BJ (cell line): ENCODE results near the gene NUP62. TPM values are rescaled to one million over a fixed set of nuclear protein-coding genes. Genes with fewer than 3 reads are reported as not detected.

Experiments
- CTCF ChIA-PET: fragments of 350-600 bp; formaldehyde crosslinking; extraction: SDS; loops from one replicate; lab custom pipeline; 2021; ENCODE audit warnings: antibody characterized with exemption, inconsistent platforms; lab: Yijun Ruan, JAX
- POLR2A ChIA-PET: fragments of 300-600 bp; sonication (Branson Sonifier 250); formaldehyde crosslinking; extraction: SDS; loops from one replicate; lab custom pipeline; 2021; ENCODE audit warnings: antibody characterized with exemption; lab: Charles Lee
- DNase-seq: peaks from one replicate; pipeline ENCODE4 v3.0.0-alpha.2; 2011; ENCODE audit warnings: low read depth
- H3K27me3 ChIP-seq: 2 replicates; pipeline ENCODE4 v1.6.0; 2011; ENCODE audit warnings: low read length; ENCODE audit not compliant: control insufficient read depth, insufficient read depth
- H3K36me3 ChIP-seq: 2 replicates; pipeline ENCODE4 v1.5.1; 2011; ENCODE audit warnings: low read length; ENCODE audit not compliant: control insufficient read depth, insufficient read depth
- H3K4me3 ChIP-seq: 2 replicates; pipeline ENCODE4 v1.5.1; 2011; ENCODE audit warnings: low read depth, mild to moderate bottlenecking, control low read depth, low read length
- polyA plus RNA-seq: library from polyadenylated mRNA; depleted of rRNA; stranded (reverse); fragments of >200 nt; gene quantifications from 2 replicates; pipeline ENCODE4 v1.2.3, GENCODE V29; 2011
- TF ChIP-seq, protein P1 (sequence below): IDR thresholded peaks from 2 replicates; pipeline ENCODE4 v1.5.1; 2011; ENCODE audit warnings: low read depth, mild to moderate bottlenecking, control low read depth, inconsistent platforms, low read length, moderate library complexity; ENCODE audit not compliant: insufficient read depth

The NUP62 gene
- polyA plus RNA-seq, 1 experiment, result 15.1 TPM

DNA sequence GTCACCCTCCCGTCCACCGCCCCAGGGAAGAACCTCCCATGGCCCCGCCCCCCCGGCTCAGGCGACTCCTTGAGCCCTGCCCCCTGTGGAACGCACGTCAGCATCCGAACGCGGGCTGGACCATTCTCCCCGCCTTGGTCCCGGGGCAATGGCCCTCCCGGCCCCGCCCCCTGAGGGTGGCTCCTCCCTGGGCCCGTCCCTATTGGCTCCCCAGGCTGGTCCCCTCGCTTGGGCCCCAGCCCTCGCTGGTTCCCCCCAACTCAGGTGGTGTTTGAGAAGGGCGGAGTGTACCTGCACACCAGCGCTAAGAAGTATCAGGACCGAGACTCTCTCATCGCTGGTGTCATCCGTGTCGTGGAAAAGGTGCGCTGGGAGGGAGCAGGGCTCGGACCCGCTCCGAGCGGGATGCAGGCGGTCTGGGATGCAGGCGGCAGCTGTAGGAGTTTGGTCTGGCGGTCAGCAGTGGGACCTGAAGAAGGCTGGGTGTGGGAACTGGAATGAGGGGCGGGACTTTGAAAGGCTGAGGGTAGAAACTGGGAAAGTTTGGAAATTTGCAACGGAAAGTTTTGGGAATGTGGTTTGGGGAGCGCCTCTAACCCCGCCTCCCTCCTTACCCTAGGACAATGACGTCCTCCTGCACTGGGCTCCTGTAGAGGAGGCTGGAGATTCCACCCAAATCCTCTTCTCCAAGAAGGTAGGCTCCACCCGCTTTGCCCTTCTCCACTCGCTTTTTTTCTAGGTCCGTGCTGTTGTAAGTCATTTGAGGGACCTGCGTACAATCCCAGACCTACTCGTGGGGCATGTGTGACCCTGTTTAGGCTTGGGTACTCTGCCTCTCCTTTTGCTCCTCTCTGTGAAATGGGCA is 51.2 kb downstream of the NUP62 start:
- TF ChIP-seq, protein P1, sequence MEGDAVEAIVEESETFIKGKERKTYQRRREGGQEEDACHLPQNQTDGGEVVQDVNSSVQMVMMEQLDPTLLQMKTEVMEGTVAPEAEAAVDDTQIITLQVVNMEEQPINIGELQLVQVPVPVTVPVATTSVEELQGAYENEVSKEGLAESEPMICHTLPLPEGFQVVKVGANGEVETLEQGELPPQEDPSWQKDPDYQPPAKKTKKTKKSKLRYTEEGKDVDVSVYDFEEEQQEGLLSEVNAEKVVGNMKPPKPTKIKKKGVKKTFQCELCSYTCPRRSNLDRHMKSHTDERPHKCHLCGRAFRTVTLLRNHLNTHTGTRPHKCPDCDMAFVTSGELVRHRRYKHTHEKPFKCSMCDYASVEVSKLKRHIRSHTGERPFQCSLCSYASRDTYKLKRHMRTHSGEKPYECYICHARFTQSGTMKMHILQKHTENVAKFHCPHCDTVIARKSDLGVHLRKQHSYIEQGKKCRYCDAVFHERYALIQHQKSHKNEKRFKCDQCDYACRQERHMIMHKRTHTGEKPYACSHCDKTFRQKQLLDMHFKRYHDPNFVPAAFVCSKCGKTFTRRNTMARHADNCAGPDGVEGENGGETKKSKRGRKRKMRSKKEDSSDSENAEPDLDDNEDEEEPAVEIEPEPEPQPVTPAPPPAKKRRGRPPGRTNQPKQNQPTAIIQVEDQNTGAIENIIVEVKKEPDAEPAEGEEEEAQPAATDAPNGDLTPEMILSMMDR, result no peak
- Histone ChIP-seq H3K4me3 (peak overlapping the region; percentile 83), H3K27me3 (no peaks in the 10 kb centered on the region), H3K36me3 (peaks cover 27% of the 10 kb centered on the region)
- POLR2A ChIA-PET, result interaction anchor here (1.0 kb wide), 1 partner anchor 50 kb away, joined by 3 read pairs; no protein-coding TSS in a partner anchor
- CTCF ChIA-PET, result no interaction called here
- peak; percentile 72 for DNase-seq

DNA sequence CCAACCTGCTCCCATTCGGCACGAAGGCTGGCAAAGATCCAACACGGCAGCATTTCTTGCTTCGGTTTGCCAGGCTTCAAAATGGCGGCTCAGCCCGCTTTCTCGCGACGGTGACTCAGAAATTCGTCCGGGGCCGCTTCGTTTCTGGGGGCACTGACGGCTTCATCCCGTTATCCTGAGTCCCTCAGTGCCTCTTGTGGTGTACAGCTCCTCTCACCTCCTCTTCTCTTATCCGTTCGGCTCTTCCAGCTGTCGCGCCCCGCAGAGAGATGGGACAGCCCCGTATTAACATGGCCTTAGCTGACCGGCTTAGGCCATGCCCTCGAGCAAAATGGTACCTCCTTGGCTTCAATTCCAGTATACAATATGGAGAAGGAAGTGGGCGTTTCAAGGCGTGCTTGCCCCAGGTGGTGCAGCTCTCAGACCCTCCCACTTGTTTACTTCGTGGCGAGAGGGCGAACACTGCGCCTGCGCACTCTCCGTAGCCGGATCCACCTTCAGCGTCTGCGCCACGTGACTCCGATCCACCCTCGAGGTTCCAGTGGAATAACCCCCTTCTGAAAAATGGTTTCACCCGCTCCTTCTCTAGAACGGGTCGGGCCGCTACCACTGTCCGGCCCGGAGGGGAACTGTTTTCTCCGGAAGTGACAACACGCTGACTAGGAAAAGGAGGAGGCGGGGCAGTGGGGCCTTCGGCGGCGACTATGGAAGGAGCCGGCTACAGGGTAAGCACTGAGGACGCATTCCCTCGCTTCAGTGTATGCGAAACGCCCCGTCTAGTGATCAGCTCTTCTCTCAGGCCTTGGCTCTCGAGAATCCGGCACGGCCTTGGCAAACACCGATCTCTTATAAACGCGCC is 52.1 kb downstream of the NUP62 start, which contains the start of the genes AKT1S1 and TBC1D17:
AKT1S1 (minus strand) TSS at position 336 of the 859 bp plus-strand sequence. CDS start 4,060 bp downstream, outside the sequence.
TBC1D17 (plus strand) TSS at position 683 of the 859 bp plus-strand sequence; CDS start at position 705, 22 bp downstream.
- Histone ChIP-seq H3K27me3 (no peaks in the 10 kb centered on the region), H3K36me3 (peaks cover 20% of the 10 kb centered on the region), H3K4me3 (peak within 1 kb of the TSS; percentile 83)
- DNase-seq, result peak; percentile 99
- CTCF ChIA-PET, result interaction anchor here (0.8 kb wide), 1 partner anchor 9 kb away, joined by 3 read pairs; no protein-coding TSS in a partner anchor
- TF ChIP-seq, protein P1, result no peak
- POLR2A ChIA-PET, result interaction anchor here (0.6 to 1.2 kb wide), 5 partner anchors 12 to 201 kb away, joined by 3 to 4 read pairs (median 3); partner anchors contain the start of gene PTOV1

DNA sequence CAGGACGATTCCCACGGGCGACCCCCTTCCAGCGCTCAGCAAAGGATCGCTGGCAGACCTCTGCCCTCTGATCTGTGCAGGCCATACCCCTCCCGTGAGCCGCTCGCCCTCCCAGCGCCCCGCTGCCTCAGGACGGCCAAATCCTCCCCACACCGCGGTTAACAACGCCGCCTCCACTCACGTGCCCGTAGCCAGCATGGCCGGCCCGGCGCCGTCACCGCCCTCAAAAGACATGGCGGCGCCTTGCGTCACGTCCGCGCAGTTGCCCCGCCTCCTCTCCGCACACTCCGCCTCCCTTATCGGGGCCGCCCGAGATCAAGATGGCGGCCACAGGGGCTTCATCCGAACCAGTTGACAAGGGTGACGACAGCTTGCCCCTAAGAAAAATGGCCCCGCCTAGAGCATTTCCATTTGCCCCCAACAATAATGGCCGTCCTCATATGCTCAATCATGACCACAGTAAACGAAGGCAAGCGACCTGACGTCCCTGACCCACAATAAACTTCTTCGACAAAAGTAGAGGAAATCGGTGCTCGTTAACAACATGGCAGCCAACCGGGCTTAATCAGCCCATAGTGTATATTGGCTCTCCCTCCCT is 52.8 kb downstream of the NUP62 start:
- ChIA-PET POLR2A (interaction anchor here (0.6 to 1.2 kb wide), 5 partner anchors 11 to 200 kb away, joined by 3 to 4 read pairs (median 3); partner anchors contain the start of gene PTOV1), CTCF (interaction anchor here (0.8 to 1.1 kb wide), 2 partner anchors 9 to 26 kb away, joined by 3 read pairs; no protein-coding TSS in a partner anchor)
- H3K36me3 ChIP-seq, result peaks cover 14% of the 10 kb centered on the region
- peak; percentile 91 for DNase-seq
- no peaks in the 10 kb centered on the region for H3K27me3 ChIP-seq
- peak overlapping the region; percentile 83 for H3K4me3 ChIP-seq
- TF ChIP-seq, protein P1, result no peak

DNA sequence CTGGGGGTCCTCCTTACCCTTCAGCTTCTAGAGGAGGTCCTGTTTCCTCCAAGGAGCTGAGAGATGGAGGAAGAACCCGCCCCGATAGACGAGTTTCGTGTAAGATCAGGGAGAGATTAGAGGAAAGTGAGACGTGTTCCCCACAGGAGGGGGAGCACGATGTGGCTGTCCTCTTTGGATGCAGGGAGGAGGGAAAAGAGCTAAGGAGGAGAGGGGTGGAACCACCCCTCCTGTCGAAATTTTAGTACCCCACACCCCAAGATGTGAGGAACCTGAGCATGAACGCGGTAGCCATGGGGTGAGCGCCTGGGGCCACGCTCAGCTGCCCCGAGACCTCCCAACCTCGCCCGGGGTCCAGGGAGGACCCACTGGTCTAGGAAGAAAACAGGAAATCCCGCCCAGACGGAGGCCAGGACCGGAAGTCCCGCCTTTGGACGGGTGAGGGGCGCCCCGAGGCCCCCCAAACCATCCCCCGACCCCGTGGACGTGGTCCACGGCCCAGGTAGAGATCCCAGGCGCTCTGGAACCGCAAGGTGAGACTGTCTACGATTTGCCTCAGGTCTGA is 53.4 kb downstream of the NUP62 start:
- ChIA-PET POLR2A (interaction anchor here (0.5 to 1.2 kb wide), 4 partner anchors 11 to 200 kb away, joined by 3 to 16 read pairs (median 4); no protein-coding TSS in a partner anchor), CTCF (interaction anchor here (1.1 kb wide), 1 partner anchor 26 kb away, joined by 3 read pairs; no protein-coding TSS in a partner anchor)
- Histone ChIP-seq H3K27me3 (no peaks in the 10 kb centered on the region), H3K36me3 (peaks cover 10% of the 10 kb centered on the region), H3K4me3 (peak overlapping the region; percentile 83)
- no peak for DNase-seq
- TF ChIP-seq, protein P1, result no peak
